GM12878 (cell line): ENCODE data around the gene ADGRL3.

Experiments used
- DPF2 ChIP-seq: fragments of 450-650 bp; IDR thresholded peaks from 2 replicates; pipeline ENCODE4 v1.6.1; 2017; ENCODE audit warnings: mild to moderate bottlenecking
- EP300 ChIP-seq, 2 experiments: fragments of 150-350 bp in 1 of 2; IDR thresholded peaks; 2 replicates each; pipeline ENCODE4 v1.6.1; 2011 to 2012; ENCODE audit warnings: low read depth in 2 of 2, low read length in 2 of 2, borderline replicate concordance in 1 of 2, improper control_type of control experiment in 1 of 2, inconsistent platforms in 1 of 2; ENCODE audit not compliant: control insufficient read depth in 1 of 2
- ESRRA ChIP-seq: IDR thresholded peaks from 2 replicates; pipeline ENCODE4 v1.6.1; 2012; ENCODE audit warnings: mild to moderate bottlenecking, low read length, improper control_type of control experiment
- SMC3 ChIP-seq: IDR thresholded peaks from 2 replicates; pipeline ENCODE4 v1.6.1; 2011; ENCODE audit warnings: low read length, improper control_type of control experiment, borderline replicate concordance
- STAT3 ChIP-seq: IDR thresholded peaks from 2 replicates; pipeline ENCODE4 v1.6.1; 2011; ENCODE audit warnings: low read depth, low read length, improper control_type of control experiment
- ZNF274 ChIP-seq: IDR thresholded peaks from one replicate; pipeline ENCODE4 v1.8.0; 2011; ENCODE audit not compliant: insufficient read length, insufficient read depth
- ZNF384 ChIP-seq: IDR thresholded peaks from 2 replicates; pipeline ENCODE4 v1.6.1; 2012; ENCODE audit warnings: low read depth, mild to moderate bottlenecking, low read length, improper control_type of control experiment, borderline replicate concordance
- TF ChIP-seq, protein P1 (sequence below), 3 experiments: IDR thresholded peaks in 2 of 3; conservative IDR thresholded peaks in 1 of 3; 2 replicates each; pipeline ENCODE4 v1.5.1; 2011; ENCODE audit warnings: low read depth in 3 of 3, low read length in 3 of 3, mild to moderate bottlenecking in 3 of 3, control low read depth in 2 of 3, moderate library complexity in 2 of 3, inconsistent platforms in 1 of 3, mixed read lengths in 1 of 3; ENCODE audit not compliant: control insufficient read depth in 2 of 3, insufficient read depth in 1 of 3; ENCODE audit errors: extremely low read depth in 1 of 3
- TF ChIP-seq, protein P2 (sequence below): IDR thresholded peaks from 2 replicates; pipeline ENCODE4 v1.6.1; 2011; ENCODE audit warnings: low read depth, low read length, improper control_type of control experiment, borderline replicate concordance
- TF ChIP-seq, protein P3 (sequence below): fragments of 450-650 bp; IDR thresholded peaks from 2 replicates; pipeline ENCODE4 v1.6.1; 2018; ENCODE audit warnings: mild to moderate bottlenecking, low read depth, moderate library complexity; ENCODE audit not compliant: partially characterized antibody
- TF ChIP-seq, protein P4 (sequence below): IDR thresholded peaks from 2 replicates; pipeline ENCODE4 v1.6.1; 2012; ENCODE audit warnings: low read depth, low read length, improper control_type of control experiment
- TF ChIP-seq, protein P5 (sequence below): fragments of 450-650 bp; formaldehyde crosslinking; IDR thresholded peaks from 2 replicates; pipeline ENCODE4 v1.5.0; 2022; ENCODE audit warnings: mild to moderate bottlenecking, missing genetic modification characterization

DNA sequence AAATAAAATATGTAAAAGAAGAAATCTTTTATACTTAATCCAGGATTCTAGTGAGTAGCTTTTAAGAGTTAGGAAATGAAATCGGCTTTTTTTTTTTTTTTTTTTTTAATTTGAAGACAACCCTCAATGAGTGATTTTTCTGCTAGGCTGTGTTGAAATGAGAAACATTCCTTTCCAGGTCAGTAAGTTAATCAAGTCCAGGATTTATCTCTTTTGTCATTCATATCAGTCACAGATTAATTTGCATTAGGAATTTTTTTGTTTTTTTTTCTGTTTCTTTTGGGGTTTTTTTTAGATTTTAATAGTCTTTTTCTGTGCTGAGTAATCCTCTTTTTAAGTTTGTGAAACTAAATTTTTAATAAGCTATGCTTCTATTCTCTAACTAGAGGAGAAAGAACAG is 448.1 kb downstream of the ADGRL3 start:
- TF ChIP-seq, protein P1, sequence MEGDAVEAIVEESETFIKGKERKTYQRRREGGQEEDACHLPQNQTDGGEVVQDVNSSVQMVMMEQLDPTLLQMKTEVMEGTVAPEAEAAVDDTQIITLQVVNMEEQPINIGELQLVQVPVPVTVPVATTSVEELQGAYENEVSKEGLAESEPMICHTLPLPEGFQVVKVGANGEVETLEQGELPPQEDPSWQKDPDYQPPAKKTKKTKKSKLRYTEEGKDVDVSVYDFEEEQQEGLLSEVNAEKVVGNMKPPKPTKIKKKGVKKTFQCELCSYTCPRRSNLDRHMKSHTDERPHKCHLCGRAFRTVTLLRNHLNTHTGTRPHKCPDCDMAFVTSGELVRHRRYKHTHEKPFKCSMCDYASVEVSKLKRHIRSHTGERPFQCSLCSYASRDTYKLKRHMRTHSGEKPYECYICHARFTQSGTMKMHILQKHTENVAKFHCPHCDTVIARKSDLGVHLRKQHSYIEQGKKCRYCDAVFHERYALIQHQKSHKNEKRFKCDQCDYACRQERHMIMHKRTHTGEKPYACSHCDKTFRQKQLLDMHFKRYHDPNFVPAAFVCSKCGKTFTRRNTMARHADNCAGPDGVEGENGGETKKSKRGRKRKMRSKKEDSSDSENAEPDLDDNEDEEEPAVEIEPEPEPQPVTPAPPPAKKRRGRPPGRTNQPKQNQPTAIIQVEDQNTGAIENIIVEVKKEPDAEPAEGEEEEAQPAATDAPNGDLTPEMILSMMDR (IDR thresholded peaks at IDR 0.05 in 2 of 3, conservative IDR thresholded peaks at IDR 0.05 in 1 of 3; ENCODE audit: control insufficient read depth in 2 of 3, extremely low read depth in 1 of 3, insufficient read depth in 1 of 3, low read depth in 3 of 3, low read length in 3 of 3): no peak
- no peak for TF ChIP-seq DPF2
- TF ChIP-seq, protein P2, sequence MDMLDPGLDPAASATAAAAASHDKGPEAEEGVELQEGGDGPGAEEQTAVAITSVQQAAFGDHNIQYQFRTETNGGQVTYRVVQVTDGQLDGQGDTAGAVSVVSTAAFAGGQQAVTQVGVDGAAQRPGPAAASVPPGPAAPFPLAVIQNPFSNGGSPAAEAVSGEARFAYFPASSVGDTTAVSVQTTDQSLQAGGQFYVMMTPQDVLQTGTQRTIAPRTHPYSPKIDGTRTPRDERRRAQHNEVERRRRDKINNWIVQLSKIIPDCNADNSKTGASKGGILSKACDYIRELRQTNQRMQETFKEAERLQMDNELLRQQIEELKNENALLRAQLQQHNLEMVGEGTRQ: no peak
- TF ChIP-seq EP300 (IDR thresholded peaks at IDR 0.05; ENCODE audit: borderline replicate concordance in 1 of 2, control insufficient read depth in 1 of 2, low read depth in 2 of 2, low read length in 2 of 2): no peak
- TF ChIP-seq, protein P3, sequence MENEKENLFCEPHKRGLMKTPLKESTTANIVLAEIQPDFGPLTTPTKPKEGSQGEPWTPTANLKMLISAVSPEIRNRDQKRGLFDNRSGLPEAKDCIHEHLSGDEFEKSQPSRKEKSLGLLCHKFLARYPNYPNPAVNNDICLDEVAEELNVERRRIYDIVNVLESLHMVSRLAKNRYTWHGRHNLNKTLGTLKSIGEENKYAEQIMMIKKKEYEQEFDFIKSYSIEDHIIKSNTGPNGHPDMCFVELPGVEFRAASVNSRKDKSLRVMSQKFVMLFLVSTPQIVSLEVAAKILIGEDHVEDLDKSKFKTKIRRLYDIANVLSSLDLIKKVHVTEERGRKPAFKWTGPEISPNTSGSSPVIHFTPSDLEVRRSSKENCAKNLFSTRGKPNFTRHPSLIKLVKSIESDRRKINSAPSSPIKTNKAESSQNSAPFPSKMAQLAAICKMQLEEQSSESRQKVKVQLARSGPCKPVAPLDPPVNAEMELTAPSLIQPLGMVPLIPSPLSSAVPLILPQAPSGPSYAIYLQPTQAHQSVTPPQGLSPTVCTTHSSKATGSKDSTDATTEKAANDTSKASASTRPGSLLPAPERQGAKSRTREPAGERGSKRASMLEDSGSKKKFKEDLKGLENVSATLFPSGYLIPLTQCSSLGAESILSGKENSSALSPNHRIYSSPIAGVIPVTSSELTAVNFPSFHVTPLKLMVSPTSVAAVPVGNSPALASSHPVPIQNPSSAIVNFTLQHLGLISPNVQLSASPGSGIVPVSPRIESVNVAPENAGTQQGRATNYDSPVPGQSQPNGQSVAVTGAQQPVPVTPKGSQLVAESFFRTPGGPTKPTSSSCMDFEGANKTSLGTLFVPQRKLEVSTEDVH: no peak
- TF ChIP-seq ZNF274: no peak
- TF ChIP-seq ESRRA: no peak
- no peak for TF ChIP-seq ZNF384
- TF ChIP-seq STAT3: no peak
- TF ChIP-seq, protein P4, sequence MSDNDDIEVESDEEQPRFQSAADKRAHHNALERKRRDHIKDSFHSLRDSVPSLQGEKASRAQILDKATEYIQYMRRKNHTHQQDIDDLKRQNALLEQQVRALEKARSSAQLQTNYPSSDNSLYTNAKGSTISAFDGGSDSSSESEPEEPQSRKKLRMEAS: no peak
- TF ChIP-seq, protein P5, sequence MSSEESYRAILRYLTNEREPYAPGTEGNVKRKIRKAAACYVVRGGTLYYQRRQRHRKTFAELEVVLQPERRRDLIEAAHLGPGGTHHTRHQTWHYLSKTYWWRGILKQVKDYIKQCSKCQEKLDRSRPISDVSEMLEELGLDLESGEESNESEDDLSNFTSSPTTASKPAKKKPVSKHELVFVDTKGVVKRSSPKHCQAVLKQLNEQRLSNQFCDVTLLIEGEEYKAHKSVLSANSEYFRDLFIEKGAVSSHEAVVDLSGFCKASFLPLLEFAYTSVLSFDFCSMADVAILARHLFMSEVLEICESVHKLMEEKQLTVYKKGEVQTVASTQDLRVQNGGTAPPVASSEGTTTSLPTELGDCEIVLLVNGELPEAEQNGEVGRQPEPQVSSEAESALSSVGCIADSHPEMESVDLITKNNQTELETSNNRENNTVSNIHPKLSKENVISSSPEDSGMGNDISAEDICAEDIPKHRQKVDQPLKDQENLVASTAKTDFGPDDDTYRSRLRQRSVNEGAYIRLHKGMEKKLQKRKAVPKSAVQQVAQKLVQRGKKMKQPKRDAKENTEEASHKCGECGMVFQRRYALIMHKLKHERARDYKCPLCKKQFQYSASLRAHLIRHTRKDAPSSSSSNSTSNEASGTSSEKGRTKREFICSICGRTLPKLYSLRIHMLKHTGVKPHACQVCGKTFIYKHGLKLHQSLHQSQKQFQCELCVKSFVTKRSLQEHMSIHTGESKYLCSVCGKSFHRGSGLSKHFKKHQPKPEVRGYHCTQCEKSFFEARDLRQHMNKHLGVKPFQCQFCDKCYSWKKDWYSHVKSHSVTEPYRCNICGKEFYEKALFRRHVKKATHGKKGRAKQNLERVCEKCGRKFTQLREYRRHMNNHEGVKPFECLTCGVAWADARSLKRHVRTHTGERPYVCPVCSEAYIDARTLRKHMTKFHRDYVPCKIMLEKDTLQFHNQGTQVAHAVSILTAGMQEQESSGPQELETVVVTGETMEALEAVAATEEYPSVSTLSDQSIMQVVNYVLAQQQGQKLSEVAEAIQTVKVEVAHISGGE (CRISPR knock-in tag): no peak
- TF ChIP-seq SMC3: no peak
